ENCODE data around the gene ORC3.

DNA sequence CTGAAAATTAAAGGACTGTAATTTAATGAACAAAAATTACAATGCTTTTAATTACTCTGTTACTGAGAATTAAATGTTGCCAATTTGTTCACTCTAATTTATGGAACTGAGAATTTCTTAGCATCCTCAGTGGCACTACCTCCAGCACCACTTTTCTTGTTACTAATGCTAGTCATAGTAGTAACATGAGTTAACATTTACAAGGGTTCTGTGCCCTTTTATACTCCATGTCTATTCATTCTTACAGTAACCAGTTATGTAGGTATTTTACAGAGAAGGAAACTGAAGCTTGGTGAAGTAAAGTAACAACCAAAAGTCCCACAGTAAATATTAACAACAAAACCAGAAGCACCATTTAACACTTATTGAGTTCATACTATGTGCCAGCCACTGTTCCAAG, 34.4 kb upstream of the ORC3 start:
- TF ChIP-seq POLR2A (IDR thresholded peaks at IDR 0.05; ENCODE audit: low read depth, low read length) (no peak), PAX5 (IDR thresholded peaks at IDR 0.05; ENCODE audit: insufficient read depth, low read length, severe bottlenecking) (no peak), TAF1 (IDR thresholded peaks at IDR 0.05; ENCODE audit: low read depth, low read length) (no peak), POLR2AphosphoS5 (IDR thresholded peaks at IDR 0.05; ENCODE audit: low read depth, low read length) (no peak)
